Calu3 (cell line): ENCODE data around the gene EDAR. TPM values are rescaled to one million over a fixed set of nuclear protein-coding genes. Genes with fewer than 3 reads are reported as not detected.

ENCODE experiments used
- BruUV-seq: library from RNA; stranded (reverse); fragments of 400-500 nt; replicated peaks from 2 replicates; lab custom pipeline; 2021; lab: Mats Ljungman, UMichigan
- CTCF ChIA-PET: fragments of 300-600 bp; sonication (Branson Sonifier 250); formaldehyde crosslinking; loops from one replicate; lab custom pipeline; 2022; ENCODE audit warnings: antibody characterized with exemption; lab: Charles Lee
- DNase-seq: peaks from one replicate; pipeline ENCODE4 v3.0.0; 2022
- H3K27ac Mint-ChIP-seq: one replicate; pipeline ENCODE4 v1.8.0; 2022; ENCODE audit warnings: mixed read lengths; ENCODE audit not compliant: unreplicated experiment
- H3K27me3 Mint-ChIP-seq: one replicate; pipeline ENCODE4 v1.8.0; 2022; ENCODE audit warnings: mixed read lengths; ENCODE audit not compliant: unreplicated experiment
- H3K36me3 Mint-ChIP-seq: one replicate; pipeline ENCODE4 v1.8.0; 2022; ENCODE audit warnings: mild to moderate bottlenecking, moderate library complexity, mixed read lengths; ENCODE audit not compliant: insufficient read depth, unreplicated experiment
- H3K4me1 Mint-ChIP-seq: one replicate; pipeline ENCODE4 v1.8.0; 2022; ENCODE audit warnings: mild to moderate bottlenecking, low read depth, mixed read lengths; ENCODE audit not compliant: unreplicated experiment
- H3K4me3 Mint-ChIP-seq: one replicate; pipeline ENCODE4 v1.8.0; 2022; ENCODE audit warnings: mild to moderate bottlenecking, low read depth, moderate library complexity, mixed read lengths; ENCODE audit not compliant: unreplicated experiment
- H3K9me3 Mint-ChIP-seq: one replicate; pipeline ENCODE4 v1.8.0; 2022; ENCODE audit warnings: low read depth, mixed read lengths; ENCODE audit not compliant: unreplicated experiment
- intact Hi-C: fragments of 100-400 bp; cut with micrococcal nuclease; formaldehyde crosslinking; loops from one replicate; pipeline ENCODE4 v1.10.0; 2022; ENCODE audit not compliant: unreplicated experiment
- total RNA-seq: library from RNA; stranded (reverse); gene quantifications from 2 replicates; pipeline ENCODE4 v1.2.3, GENCODE V29; 2022
- TF ChIP-seq, protein P1 (sequence below): fragments of 200-600 bp; IDR thresholded peaks from one replicate; pipeline ENCODE4 v1.8.0; 2022; ENCODE audit warnings: antibody characterized with exemption; ENCODE audit not compliant: unreplicated experiment

Gene EDAR
- total RNA-seq, 1 experiment from 2014 or later, result not detected

DNA sequence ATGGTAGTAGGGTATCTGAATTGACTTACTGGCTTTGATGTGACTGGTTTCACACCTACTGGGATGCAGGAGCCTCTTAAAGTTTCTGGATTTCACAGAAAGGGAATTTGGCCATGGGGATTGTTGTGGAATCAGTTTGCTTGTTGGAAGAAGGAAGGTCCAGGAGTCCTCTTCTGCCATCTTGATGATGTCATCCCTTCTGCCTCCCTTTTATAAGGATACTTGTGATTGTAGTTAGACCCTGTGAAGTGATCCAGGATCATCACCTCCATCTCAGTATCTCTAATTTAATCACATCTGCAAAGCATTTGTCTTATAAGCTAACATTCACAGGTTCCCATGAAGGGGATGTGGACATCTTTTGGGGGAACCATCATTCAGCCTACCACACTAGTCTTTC is 123.0 kb downstream of the EDAR start:
- no peak for DNase-seq
- CTCF ChIA-PET, result no interaction called here
- Mint-ChIP-seq H3K4me3 (no peak overlapping the region), H3K27ac (no peak overlapping the region), H3K4me1 (no peaks in the 10 kb centered on the region), H3K9me3 (no peaks in the 10 kb centered on the region), H3K36me3 (peaks cover 5% of the 10 kb centered on the region), H3K27me3 (no peaks in the 10 kb centered on the region)
- intact Hi-C loops, result no loop called here
- BruUV-seq, result no TSS peak
- TF ChIP-seq, protein P1, sequence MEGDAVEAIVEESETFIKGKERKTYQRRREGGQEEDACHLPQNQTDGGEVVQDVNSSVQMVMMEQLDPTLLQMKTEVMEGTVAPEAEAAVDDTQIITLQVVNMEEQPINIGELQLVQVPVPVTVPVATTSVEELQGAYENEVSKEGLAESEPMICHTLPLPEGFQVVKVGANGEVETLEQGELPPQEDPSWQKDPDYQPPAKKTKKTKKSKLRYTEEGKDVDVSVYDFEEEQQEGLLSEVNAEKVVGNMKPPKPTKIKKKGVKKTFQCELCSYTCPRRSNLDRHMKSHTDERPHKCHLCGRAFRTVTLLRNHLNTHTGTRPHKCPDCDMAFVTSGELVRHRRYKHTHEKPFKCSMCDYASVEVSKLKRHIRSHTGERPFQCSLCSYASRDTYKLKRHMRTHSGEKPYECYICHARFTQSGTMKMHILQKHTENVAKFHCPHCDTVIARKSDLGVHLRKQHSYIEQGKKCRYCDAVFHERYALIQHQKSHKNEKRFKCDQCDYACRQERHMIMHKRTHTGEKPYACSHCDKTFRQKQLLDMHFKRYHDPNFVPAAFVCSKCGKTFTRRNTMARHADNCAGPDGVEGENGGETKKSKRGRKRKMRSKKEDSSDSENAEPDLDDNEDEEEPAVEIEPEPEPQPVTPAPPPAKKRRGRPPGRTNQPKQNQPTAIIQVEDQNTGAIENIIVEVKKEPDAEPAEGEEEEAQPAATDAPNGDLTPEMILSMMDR, result no peak

DNA sequence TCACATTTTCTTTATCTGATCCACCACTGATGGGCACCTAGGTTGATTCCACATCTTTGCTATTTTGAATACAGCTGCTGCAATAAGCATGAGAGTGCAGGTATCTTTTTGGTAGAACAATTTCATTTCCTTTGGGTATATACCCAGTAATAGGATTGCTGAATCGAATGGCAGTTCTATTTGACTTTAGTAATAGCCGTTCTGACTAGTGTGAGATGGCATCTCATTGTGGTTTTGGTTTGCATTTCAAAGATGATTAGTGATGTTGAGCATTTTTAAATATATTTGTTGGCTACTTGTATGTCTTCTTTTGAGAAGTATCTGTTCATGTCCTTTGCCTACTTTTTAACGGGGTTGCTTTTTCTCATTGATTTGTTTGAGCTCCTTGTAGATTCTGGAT is 130.1 kb downstream of the EDAR start:
- CTCF ChIA-PET, result no interaction called here
- H3K36me3 Mint-ChIP-seq, result peaks cover 5% of the 10 kb centered on the region
- H3K4me1 Mint-ChIP-seq, result no peaks in the 10 kb centered on the region
- DNase-seq, result no peak
- no peak overlapping the region for H3K27ac Mint-ChIP-seq
- TF ChIP-seq, protein P1, result no peak
- no peaks in the 10 kb centered on the region for H3K9me3 Mint-ChIP-seq
- no peaks in the 10 kb centered on the region for H3K27me3 Mint-ChIP-seq
- intact Hi-C loops, result no loop called here
- BruUV-seq, result no TSS peak
- H3K4me3 Mint-ChIP-seq, result no peak overlapping the region

DNA sequence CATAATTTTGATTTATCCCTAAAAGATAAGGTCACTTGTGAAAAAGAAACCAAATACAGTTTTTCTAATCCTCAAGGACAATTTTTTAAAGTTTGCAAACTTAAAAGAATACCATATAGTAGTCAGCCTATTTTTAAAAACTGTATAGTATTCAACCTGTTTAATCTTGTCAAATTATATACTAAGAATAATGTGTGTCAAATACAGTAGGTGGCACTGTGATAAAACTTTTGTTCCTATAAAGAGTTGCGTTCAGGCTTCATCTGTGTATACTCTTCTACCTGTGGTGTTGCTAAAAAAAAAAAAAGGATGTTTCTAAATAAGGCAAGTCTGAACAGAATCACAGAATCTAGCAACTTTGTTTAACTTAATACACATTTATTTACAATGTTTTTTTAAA is 133.8 kb downstream of the EDAR start:
- H3K9me3 Mint-ChIP-seq, result no peaks in the 10 kb centered on the region
- no peaks in the 10 kb centered on the region for H3K4me1 Mint-ChIP-seq
- no peak for DNase-seq
- intact Hi-C loops, result loop anchor here (2.0 kb wide), 1 partner anchor 134 kb away; the partner anchor contains the start of gene EDAR
- BruUV-seq, result no TSS peak
- H3K27ac Mint-ChIP-seq, result no peak overlapping the region
- H3K27me3 Mint-ChIP-seq, result no peaks in the 10 kb centered on the region
- TF ChIP-seq, protein P1, result no peak
- CTCF ChIA-PET, result no interaction called here
- no peak overlapping the region for H3K4me3 Mint-ChIP-seq
- no peaks in the 10 kb centered on the region for H3K36me3 Mint-ChIP-seq

DNA sequence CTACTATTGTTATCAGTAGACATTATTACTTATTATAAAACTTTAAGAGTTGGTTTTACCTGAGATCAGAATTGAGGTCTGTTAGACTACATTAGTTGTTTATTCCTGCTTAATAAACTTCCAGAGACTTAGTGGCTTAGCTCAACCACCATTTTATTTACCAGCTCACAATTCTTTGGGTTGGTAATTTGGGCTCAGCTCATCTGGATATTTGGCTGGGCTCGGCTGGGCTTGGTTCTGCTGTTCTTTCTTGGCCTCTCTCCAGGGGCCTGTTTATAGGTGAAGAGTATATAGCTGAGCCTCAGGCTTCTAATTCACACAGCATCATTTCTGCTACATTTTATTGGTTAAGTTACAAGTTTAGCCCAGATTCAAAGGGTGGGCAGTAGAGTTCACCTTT is 134.5 kb downstream of the EDAR start:
- no peaks in the 10 kb centered on the region for H3K4me1 Mint-ChIP-seq
- intact Hi-C loops, result loop anchor here (2.0 kb wide), 1 partner anchor 134 kb away; the partner anchor contains the start of gene EDAR
- CTCF ChIA-PET, result no interaction called here
- no peak overlapping the region for H3K27ac Mint-ChIP-seq
- no peaks in the 10 kb centered on the region for H3K36me3 Mint-ChIP-seq
- no peak for DNase-seq
- no peak overlapping the region for H3K4me3 Mint-ChIP-seq
- TF ChIP-seq, protein P1, result no peak
- BruUV-seq, result no TSS peak
- no peaks in the 10 kb centered on the region for H3K9me3 Mint-ChIP-seq
- no peaks in the 10 kb centered on the region for H3K27me3 Mint-ChIP-seq
